ENCODE measurements around the gene ZC3H10.

GRCh38 chr12:56101045-56101444 is 17.0 kb upstream of the ZC3H10 start:
- no peak for TF ChIP-seq CTCF (IDR thresholded peaks at IDR 0.05; ENCODE audit: insufficient read depth, low read length, poor library complexity, severe bottlenecking)
- TF ChIP-seq EZH2phosphoT487 (conservative IDR thresholded peaks at IDR 0.05; ENCODE audit: low read length) = no peak
